SW 1271 (cell line): ENCODE measurements around the gene COX4I2.
"Not testable (repeated sequence)": the region's sequence is repeated elsewhere in the genome, so short reads cannot be mapped to it uniquely, and the experiment has no call there.

ENCODE experiments used
- DNase-seq, 2 experiments: peaks; one replicate each; lab custom pipeline; 2025; lab: John Stamatoyannopoulos, UW

COX4I2 gene

DNA sequence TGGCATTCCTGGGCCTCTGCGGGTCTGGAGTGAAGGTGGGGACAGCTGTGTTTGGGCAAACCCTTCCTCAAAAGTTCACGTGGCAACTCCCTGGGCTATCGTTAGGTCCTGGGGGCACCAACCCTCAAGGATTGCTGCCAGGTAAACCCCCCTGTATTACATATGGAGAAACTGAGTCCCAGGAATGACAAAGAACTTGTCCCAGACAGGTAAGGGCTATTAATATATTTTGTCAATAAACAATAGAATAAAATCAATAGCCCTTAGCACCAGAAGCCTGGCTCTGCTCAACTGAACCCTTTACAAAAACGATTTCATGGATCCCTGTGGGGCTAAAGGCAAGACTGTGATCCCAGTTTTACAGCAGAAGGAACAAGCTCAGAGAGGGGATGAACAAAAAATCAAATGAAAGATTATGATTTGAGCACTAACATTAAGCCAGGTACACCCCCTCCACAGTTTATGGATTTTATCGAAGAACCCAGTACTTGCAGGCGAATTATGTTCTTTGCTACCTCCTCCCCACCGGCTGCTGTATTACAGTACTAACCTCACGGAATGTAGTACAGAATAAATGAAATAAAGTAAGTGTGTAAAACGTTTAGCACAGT lies 30.0 kb upstream of the COX4I2 start:
- DNase-seq = no peak

DNA sequence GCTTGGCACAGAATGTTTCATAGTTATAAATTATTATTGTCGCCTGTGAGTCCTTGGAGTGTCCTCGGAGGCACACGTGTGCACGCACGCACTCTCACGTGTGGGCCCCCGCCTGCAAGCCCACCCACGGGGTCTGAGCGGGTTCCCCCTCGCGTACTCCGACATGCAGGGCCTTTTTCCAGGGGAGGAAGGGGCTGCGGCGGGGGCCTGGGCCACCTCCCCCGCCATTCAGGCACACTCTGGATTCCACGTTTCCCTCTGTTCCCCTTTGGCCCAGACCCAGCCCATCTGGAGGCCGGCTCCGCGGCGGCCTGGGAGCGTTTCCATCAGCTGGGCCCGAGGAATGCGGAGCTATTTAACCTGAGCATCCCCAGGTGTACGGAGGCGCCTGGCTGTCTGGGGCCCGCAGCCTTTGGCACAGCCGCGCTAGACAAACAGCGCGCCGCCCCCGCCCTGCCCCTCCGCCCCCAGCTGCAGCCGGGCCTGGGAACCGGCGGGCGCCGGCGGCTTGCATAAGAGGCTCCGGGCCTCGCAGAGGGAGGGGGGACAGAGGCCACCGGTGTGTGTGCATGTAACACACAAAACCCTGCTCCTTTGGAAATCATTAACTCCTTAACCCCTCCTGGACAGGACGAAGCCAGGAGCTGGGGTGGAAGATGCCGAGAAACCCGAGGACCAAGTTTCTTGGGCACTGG lies 29.3 kb upstream of the COX4I2 start:
- DNase-seq = no peak

DNA sequence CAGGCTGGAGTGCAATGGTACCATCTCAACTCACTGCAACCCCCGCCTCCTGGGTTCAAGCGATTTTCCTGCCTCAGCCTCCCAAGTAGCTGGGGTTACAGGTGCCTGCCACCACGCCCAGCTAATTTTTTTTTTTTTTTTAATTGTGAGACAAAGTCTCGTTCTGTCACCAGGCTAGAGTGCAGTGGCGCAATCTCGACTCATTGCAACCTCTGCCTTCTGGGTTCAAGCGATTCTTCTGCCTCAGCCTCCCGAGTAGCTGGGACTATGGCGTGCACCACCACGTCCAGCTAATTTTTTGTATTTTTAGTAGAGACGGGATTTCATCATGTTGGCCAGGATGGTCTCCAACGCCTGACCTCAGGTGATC lies 25.5 kb upstream of the COX4I2 start:
- not testable (repeated sequence) for DNase-seq

- DNase-seq = no peak
These were observed 22.3 kb upstream of the COX4I2 start for GRCh38 chr20:31615416-31615815.

GRCh38 chr20:31617432-31618104 lies 20.1 kb upstream of the COX4I2 start:
- DNase-seq = no peak

GRCh38 chr20:31620246-31620645 lies 17.5 kb upstream of the COX4I2 start:
- DNase-seq = no peak

GRCh38 chr20:31623123-31623505 lies 14.6 kb upstream of the COX4I2 start:
- not testable (repeated sequence) for DNase-seq

- DNase-seq = not testable (repeated sequence)
These were observed 11.2 kb upstream of the COX4I2 start for GRCh38 chr20:31626534-31626933.

DNA sequence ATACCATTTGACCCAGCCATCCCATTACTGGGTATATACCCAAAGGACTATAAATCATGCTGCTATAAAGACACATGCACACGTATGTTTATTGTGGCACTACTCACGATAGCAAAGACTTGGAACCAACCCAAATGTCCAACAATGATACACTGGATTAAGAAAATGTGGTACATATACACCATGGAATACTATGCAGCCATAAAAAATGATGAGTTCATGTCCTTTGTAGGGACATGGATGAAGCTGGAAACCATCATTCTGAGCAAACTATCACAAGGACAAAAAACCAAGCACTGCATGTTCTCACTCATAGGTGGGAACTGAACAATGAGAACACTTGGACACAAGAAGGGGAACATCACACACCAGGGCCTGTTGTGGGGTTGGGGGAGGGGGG lies 9.7 kb upstream of the COX4I2 start:
- not testable (repeated sequence) for DNase-seq

GRCh38 chr20:31630187-31630790 lies 7.4 kb upstream of the COX4I2 start:
- no peak for DNase-seq

GRCh38 chr20:31632548-31633338 lies 5.0 kb upstream of the COX4I2 start:
- DNase-seq = no peak

DNA sequence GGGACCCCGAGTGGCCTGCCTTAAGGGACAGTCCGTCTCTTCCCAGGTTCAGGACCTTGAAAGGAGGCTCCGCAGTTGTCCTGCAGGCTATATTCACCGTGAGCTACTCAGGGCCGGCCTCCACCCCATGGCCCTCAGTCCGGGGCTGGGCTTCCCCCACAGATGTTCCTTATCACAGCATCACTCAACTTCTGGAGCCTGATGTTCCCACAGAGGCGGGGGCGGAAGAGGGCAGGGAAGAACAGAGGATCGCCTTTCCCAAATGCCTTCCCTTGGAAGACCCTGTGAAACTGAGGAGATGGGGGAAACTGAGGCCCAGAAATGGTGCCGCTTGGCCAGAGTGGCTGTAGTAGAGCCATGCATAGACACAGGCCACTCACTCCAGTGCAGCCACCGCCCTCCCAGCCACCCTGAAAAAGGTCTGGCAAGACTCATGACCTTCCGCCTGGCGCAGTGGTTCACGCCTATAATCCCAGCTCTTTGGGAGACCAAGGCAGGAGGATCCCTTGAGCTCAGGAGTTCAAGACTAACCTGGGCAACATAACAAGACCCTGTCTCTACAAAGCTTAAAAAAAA lies 4.3 kb upstream of the COX4I2 start:
- DNase-seq = no peak

DNA sequence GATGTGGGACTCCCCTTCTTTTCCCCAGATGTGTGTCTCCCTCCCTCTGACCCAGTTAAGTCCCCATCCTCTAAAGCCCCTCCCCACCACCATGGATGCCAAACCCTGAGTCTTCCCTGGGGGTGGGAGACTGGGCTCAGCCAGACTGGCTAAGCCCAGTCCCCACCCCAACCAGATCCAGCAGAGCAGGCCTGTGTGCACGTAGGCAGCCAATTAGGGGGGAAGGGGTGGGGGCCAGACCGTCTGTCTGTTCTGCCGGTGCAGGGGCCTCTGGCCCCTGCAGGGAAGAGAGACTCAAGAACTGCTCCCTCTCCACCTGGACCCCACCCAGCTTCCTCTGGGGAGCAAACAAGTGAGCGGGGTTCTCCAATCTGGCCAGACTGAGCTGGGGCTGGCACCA lies 605 bp downstream of the COX4I2 start:
- no peak for DNase-seq

DNA sequence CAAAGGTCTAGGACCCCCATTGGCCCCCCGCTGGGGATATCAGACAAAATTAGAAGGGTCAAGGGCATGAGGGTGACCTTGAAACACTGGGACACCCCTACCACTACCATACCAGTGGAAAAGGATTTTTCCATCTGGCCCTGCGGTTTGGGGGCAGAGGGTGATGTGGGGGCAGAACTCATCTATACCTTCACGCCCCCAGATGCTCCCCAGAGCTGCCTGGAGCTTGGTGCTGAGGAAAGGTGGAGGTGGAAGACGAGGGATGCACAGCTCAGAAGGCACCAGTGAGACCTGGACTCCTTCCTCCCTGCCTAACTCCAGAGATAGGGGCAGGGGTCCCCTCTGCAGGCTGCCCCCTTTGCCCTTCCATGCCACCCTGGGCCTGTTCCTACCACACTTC lies 1.1 kb downstream of the COX4I2 start:
- no peak for DNase-seq

- DNase-seq = no peak
These were observed 2.5 kb downstream of the COX4I2 start for GRCh38 chr20:31640259-31640658.

GRCh38 chr20:31641391-31641790 lies 3.7 kb downstream of the COX4I2 start:
- DNase-seq = no peak

- DNase-seq = no peak
These were observed 5.1 kb downstream of the COX4I2 start for GRCh38 chr20:31642837-31643236.

DNA sequence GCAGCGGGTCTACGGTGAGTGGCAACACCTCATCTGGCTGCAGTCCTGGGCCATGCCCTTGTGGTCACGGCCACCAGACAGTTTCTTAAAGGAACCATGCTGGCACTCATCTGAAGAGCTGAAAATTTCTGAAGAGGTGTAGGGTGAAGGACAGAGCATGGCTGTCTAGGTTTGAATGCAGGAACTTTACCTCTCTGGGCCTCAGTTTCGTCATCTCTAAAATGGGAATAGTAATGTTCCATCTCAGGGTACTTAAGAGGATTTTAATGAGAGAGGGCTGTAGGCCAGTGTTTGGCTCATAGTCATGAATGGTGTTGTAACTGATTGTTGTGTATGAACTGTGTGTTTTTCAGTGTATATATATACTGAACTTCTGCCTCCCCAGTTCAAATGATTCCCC lies 5.8 kb downstream of the COX4I2 start:
- DNase-seq = no peak

- no peak for DNase-seq
These were observed 7.0 kb downstream of the COX4I2 start for GRCh38 chr20:31644701-31645100.

- not testable (repeated sequence) for DNase-seq
These were observed 10.4 kb downstream of the COX4I2 start for GRCh38 chr20:31648104-31648503.

GRCh38 chr20:31652917-31653396 lies 15.2 kb downstream of the COX4I2 start:
- no peak for DNase-seq

- no peak for DNase-seq
These were observed 15.8 kb downstream of the COX4I2 start for GRCh38 chr20:31653561-31653960.
